ENCODE results near the gene AVPR2.

Gene AVPR2

GRCh38 chrX:153954558-153955227, 50.2 kb downstream of the AVPR2 start:
- H3K27ac ChIP-seq = no peak overlapping the region
- no peak for TF ChIP-seq ZFX (IDR thresholded peaks at IDR 0.05)
- no peak for TF ChIP-seq CTCF (conservative IDR thresholded peaks at IDR 0.05)

- H3K27ac ChIP-seq = no peak overlapping the region
- no peak for TF ChIP-seq CTCF (conservative IDR thresholded peaks at IDR 0.05)
- no peak for TF ChIP-seq ZFX (IDR thresholded peaks at IDR 0.05)
Measured at GRCh38 chrX:153955228-153955732, 50.8 kb downstream of the AVPR2 start.

GRCh38 chrX:153956044-153956907, 51.8 kb downstream of the AVPR2 start:
- H3K27ac ChIP-seq = no peak overlapping the region
- TF ChIP-seq ZFX (IDR thresholded peaks at IDR 0.05) (no peak), CTCF (conservative IDR thresholded peaks at IDR 0.05) (no peak)

Data from C4-2B (cell line).